ENCODE results near the gene GALNT3.

DNA sequence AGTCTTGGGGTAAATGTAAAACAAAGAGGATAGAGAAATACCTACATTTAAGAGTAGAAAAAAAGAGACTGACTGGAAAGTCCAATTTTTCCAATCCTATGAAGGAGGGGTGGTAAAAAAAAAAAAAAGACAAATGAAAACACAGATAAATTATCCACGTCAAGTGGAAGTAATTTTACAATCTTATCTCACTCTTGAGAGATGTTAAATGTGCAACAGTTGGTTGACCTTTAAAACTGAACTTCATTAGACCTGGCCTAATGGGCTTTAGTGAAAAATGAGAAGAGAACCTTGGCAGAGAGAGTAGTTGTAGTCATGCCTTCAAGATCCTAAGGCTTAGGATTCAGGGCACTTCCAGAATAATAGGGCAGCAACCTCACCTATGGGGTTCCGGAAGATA lies 20.4 kb downstream of the GALNT3 start:
- TF ChIP-seq, protein P1, sequence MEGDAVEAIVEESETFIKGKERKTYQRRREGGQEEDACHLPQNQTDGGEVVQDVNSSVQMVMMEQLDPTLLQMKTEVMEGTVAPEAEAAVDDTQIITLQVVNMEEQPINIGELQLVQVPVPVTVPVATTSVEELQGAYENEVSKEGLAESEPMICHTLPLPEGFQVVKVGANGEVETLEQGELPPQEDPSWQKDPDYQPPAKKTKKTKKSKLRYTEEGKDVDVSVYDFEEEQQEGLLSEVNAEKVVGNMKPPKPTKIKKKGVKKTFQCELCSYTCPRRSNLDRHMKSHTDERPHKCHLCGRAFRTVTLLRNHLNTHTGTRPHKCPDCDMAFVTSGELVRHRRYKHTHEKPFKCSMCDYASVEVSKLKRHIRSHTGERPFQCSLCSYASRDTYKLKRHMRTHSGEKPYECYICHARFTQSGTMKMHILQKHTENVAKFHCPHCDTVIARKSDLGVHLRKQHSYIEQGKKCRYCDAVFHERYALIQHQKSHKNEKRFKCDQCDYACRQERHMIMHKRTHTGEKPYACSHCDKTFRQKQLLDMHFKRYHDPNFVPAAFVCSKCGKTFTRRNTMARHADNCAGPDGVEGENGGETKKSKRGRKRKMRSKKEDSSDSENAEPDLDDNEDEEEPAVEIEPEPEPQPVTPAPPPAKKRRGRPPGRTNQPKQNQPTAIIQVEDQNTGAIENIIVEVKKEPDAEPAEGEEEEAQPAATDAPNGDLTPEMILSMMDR (IDR thresholded peaks at IDR 0.05 in 4 of 5, conservative IDR thresholded peaks at IDR 0.05 in 1 of 5): no peak
- TF ChIP-seq POLR2A (IDR thresholded peaks at IDR 0.05): no peak
